Measurements from ENCODE around the gene TGOLN2.

TGOLN2 gene

DNA sequence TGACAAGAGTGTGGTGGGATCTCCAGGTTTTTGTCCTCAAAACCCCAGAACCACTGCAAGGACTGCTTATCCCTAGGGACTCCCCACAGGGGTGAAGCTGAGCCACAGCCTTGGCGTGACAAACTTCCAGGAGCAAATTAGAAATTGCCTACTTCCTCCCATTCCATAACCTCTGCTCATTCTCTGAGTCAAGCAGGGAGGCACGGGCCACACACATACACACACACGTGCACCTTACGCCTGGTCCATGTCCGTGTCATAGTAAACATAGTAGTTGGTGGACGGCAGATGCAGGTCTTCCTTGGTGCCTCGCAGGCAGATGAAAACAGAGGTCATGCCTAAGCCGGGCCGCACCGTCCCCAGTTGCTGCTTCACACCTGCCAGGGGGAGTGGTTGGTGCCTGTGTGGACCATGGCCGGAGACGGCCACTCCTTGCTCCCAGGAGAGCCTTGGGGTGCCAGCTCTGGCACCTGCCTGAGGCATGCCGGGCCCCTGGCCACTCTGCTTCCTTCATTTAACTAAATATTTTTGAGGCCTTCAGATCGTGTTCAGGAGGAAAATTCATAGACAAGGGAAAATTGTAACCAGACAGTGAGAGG, 16.7 kb upstream of the TGOLN2 start:
- TF ChIP-seq TEAD4 (IDR thresholded peaks at IDR 0.05) (no peak), FOXM1 (IDR thresholded peaks at IDR 0.05; ENCODE audit: borderline replicate concordance, low read depth) (no peak)
- TF ChIP-seq, protein P1, sequence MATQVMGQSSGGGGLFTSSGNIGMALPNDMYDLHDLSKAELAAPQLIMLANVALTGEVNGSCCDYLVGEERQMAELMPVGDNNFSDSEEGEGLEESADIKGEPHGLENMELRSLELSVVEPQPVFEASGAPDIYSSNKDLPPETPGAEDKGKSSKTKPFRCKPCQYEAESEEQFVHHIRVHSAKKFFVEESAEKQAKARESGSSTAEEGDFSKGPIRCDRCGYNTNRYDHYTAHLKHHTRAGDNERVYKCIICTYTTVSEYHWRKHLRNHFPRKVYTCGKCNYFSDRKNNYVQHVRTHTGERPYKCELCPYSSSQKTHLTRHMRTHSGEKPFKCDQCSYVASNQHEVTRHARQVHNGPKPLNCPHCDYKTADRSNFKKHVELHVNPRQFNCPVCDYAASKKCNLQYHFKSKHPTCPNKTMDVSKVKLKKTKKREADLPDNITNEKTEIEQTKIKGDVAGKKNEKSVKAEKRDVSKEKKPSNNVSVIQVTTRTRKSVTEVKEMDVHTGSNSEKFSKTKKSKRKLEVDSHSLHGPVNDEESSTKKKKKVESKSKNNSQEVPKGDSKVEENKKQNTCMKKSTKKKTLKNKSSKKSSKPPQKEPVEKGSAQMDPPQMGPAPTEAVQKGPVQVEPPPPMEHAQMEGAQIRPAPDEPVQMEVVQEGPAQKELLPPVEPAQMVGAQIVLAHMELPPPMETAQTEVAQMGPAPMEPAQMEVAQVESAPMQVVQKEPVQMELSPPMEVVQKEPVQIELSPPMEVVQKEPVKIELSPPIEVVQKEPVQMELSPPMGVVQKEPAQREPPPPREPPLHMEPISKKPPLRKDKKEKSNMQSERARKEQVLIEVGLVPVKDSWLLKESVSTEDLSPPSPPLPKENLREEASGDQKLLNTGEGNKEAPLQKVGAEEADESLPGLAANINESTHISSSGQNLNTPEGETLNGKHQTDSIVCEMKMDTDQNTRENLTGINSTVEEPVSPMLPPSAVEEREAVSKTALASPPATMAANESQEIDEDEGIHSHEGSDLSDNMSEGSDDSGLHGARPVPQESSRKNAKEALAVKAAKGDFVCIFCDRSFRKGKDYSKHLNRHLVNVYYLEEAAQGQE (IDR thresholded peaks at IDR 0.05; ENCODE audit: low read depth) = no peak
- TF ChIP-seq, protein P2, sequence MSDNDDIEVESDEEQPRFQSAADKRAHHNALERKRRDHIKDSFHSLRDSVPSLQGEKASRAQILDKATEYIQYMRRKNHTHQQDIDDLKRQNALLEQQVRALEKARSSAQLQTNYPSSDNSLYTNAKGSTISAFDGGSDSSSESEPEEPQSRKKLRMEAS (IDR thresholded peaks at IDR 0.05) = no peak

DNA sequence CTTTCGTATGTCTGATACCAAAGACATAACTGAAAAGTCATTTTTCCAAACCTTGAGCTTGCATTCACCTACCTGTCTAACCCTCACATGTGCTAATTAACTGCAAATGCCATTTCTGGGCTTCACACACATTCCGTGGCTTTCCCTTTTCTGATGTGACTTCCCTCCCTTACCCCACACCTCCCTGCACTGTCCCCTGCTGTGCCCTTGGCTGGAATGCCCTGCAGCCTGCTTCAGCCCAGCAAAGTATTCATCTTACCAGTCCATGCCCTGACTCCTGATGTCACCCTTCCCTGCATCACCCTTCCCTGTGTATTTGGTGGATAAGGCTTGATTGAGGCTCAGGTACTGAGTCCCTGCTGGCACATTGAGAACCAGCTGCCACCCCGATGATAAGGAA, 14.4 kb upstream of the TGOLN2 start:
- TF ChIP-seq TCF12 (IDR thresholded peaks at IDR 0.05; ENCODE audit: low read depth) = no peak
- TF ChIP-seq EGR1 (IDR thresholded peaks at IDR 0.05) = no peak
- TF ChIP-seq, protein P1 (IDR thresholded peaks at IDR 0.05; ENCODE audit: low read depth) = no peak
- TF ChIP-seq EP300 (IDR thresholded peaks at IDR 0.05; ENCODE audit: borderline replicate concordance) = no peak
- TF ChIP-seq CREB1 (IDR thresholded peaks at IDR 0.05; ENCODE audit: low read depth) = no peak
- TF ChIP-seq FOXM1 (IDR thresholded peaks at IDR 0.05; ENCODE audit: borderline replicate concordance, low read depth) = no peak
- TF ChIP-seq TAF1 (IDR thresholded peaks at IDR 0.05; ENCODE audit: low read depth) = no peak
- TF ChIP-seq NFIC (IDR thresholded peaks at IDR 0.05) = no peak

DNA sequence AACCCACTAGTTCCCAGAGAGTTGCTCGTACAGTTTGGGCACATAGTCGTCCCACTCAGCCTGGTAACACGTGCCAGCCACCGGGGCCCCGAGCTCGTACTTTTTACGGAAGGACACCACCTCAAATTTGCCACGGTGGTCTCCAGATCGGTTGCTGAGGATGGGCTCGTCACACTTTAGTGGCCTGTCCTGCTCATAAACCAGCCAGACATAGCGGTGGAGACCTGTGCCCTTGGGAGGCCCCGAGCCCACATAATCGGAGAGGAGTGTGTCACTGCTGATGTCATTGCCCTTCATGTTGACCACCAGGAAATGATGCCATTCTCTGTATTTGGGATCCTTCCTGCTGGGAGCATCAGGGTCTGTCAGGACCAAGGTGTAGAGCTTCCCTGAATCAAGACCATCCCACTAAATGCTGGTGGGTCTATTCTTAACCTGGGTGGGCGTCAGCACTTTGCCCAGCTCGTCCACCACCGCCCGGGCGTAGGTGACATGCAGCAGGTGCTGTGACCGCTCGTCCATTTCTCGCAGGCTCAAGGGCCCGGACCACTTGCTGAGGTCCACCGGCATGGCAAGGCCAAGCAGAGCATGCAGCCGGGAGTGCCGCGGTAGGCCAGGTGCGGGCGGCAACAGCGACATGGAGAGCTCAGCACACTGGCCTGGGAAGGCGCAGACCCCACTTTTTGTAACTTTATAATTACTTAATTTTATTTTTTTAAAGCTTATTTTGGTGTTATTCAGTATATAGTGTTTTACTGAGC, 13.7 kb upstream of the TGOLN2 start:
- TF ChIP-seq TAF1 (IDR thresholded peaks at IDR 0.05; ENCODE audit: low read depth) (no peak), TEAD4 (IDR thresholded peaks at IDR 0.05) (no peak), TCF12 (IDR thresholded peaks at IDR 0.05; ENCODE audit: low read depth) (no peak), EP300 (IDR thresholded peaks at IDR 0.05; ENCODE audit: borderline replicate concordance) (no peak), EGR1 (IDR thresholded peaks at IDR 0.05) (no peak), ZBTB7A (IDR thresholded peaks at IDR 0.05; ENCODE audit: low read depth) (no peak), CREB1 (IDR thresholded peaks at IDR 0.05; ENCODE audit: low read depth) (no peak), CEBPB (IDR thresholded peaks at IDR 0.05) (no peak), RAD21 (IDR thresholded peaks at IDR 0.05; ENCODE audit: low read depth) (no peak), NFIC (IDR thresholded peaks at IDR 0.05) (no peak), YY1 (IDR thresholded peaks at IDR 0.05; ENCODE audit: low read depth) (no peak), FOXM1 (IDR thresholded peaks at IDR 0.05; ENCODE audit: borderline replicate concordance, low read depth) (no peak)
- TF ChIP-seq, protein P3, sequence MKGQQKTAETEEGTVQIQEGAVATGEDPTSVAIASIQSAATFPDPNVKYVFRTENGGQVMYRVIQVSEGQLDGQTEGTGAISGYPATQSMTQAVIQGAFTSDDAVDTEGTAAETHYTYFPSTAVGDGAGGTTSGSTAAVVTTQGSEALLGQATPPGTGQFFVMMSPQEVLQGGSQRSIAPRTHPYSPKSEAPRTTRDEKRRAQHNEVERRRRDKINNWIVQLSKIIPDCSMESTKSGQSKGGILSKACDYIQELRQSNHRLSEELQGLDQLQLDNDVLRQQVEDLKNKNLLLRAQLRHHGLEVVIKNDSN (IDR thresholded peaks at IDR 0.05) = no peak
- TF ChIP-seq, protein P1 (IDR thresholded peaks at IDR 0.05; ENCODE audit: low read depth) = no peak
- TF ChIP-seq, protein P2 (IDR thresholded peaks at IDR 0.05) = no peak

DNA sequence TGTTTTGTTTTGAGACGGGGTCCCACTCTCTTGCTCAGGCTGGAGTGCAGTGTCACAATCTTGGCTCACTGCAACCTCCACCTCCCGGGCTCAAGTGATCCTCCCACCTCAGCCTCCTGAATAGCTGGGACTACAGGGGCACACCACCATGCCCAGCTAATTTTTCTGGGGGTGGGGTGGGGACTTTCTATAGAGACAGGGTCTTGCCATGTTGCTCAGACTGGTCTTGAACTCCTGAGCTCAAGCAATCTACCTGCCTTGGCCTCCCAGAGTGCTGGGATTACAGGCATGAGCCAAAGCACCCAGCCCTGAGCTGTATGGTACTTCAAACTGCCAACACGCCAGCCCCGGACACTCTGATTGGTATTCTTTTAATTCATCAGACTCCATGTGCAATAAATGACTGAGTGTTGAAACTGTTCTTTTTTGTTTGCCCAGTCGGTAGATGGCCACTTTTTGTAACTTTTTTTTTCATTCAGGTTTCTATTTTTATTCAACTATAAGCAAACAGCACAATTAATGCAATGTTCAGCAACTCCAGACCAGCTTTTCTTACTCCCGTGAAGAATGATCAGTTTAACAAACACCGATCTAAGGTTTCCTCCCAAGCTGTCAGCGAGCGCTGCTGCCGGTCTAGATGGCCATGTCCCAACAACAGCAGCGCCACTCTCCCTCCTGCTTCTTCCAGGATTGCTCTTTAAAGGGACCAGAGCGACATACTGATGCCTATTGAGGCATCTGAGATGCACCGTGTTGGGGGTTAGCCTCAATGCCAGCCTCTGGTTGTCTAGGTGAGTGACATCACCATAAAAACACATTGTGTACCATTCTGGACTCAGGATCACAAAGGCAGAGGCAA, 12.5 kb upstream of the TGOLN2 start:
- no peak for TF ChIP-seq RAD21 (IDR thresholded peaks at IDR 0.05; ENCODE audit: low read depth)
- TF ChIP-seq CEBPB (IDR thresholded peaks at IDR 0.05) = no peak
- no peak for TF ChIP-seq NFIC (IDR thresholded peaks at IDR 0.05)
- TF ChIP-seq YY1 (IDR thresholded peaks at IDR 0.05; ENCODE audit: low read depth) = no peak
- no peak for TF ChIP-seq ZBTB7A (IDR thresholded peaks at IDR 0.05; ENCODE audit: low read depth)
- no peak for TF ChIP-seq FOXM1 (IDR thresholded peaks at IDR 0.05; ENCODE audit: borderline replicate concordance, low read depth)
- no peak for TF ChIP-seq TEAD4 (IDR thresholded peaks at IDR 0.05)
- no peak for TF ChIP-seq TCF12 (IDR thresholded peaks at IDR 0.05; ENCODE audit: low read depth)
- TF ChIP-seq, protein P2 (IDR thresholded peaks at IDR 0.05) = no peak
